Chondrocyte (in vitro differentiated cells): ENCODE data around the gene NRG2. TPM values are rescaled to one million over a fixed set of nuclear protein-coding genes. Genes with fewer than 3 reads are reported as not detected.

ENCODE experiments used
- DNase-seq: peaks from one replicate; pipeline ENCODE4 v3.0.0; 2021; ENCODE audit warnings: mixed read lengths, low spot score
- H3K27ac Mint-ChIP-seq: one replicate; pipeline ENCODE4 v1.8.0; 2021; ENCODE audit warnings: mild to moderate bottlenecking, moderate library complexity, mixed read lengths; ENCODE audit not compliant: unreplicated experiment
- H3K27me3 Mint-ChIP-seq: 2 replicates; pipeline ENCODE4 v1.8.0; 2021; ENCODE audit warnings: low read depth, mixed read lengths
- H3K36me3 Mint-ChIP-seq: 2 replicates; pipeline ENCODE4 v1.8.0; 2021; ENCODE audit warnings: low read depth, mixed read lengths
- H3K4me1 Mint-ChIP-seq: 2 replicates; pipeline ENCODE4 v1.8.0; 2021; ENCODE audit warnings: low read depth, mild to moderate bottlenecking, mixed read lengths
- H3K4me3 Mint-ChIP-seq: one replicate; pipeline ENCODE4 v1.8.0; 2021; ENCODE audit warnings: mild to moderate bottlenecking, moderate library complexity, mixed read lengths; ENCODE audit not compliant: unreplicated experiment
- H3K9me3 Mint-ChIP-seq: 2 replicates; pipeline ENCODE4 v1.8.0; 2021; ENCODE audit warnings: low read depth, mixed read lengths
- total RNA-seq: library from RNA; stranded (reverse); gene quantifications from 3 replicates; pipeline ENCODE4 v1.2.1, GENCODE V29; 2021
- TF ChIP-seq, protein P1 (sequence below): fragments of 200-600 bp; sonication (generic); IDR thresholded peaks from 2 replicates; pipeline ENCODE4 v1.5.0; 2021; ENCODE audit warnings: antibody characterized with exemption, mild to moderate bottlenecking, moderate library complexity

The NRG2 gene
- total RNA-seq, 1 donor from 2014 or later = 0.27 TPM

DNA sequence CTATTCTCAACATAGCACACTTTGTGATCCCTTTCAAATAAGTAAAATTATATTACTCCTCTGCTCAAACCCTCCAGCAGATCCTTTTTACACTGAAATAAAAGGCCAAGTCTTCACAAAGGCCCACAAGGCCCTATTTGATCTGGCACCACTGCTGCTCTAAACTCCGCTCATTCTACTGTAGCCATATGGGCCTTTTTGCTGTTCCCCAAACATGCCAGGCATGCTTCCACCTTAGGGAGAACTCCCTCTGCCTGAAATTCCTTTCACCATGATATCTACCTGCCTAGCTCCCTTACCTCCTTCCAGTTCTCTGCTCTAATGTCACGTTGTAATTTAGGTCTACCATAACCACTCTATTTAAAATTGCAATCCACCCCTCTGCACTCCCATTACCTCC lies 28.3 kb downstream of the NRG2 start:
- peaks cover under 1% of the 10 kb centered on the region for H3K9me3 Mint-ChIP-seq
- H3K36me3 Mint-ChIP-seq = no peaks in the 10 kb centered on the region
- no peak for DNase-seq
- peaks cover 1% of the 10 kb centered on the region for H3K27me3 Mint-ChIP-seq
- TF ChIP-seq, protein P1, sequence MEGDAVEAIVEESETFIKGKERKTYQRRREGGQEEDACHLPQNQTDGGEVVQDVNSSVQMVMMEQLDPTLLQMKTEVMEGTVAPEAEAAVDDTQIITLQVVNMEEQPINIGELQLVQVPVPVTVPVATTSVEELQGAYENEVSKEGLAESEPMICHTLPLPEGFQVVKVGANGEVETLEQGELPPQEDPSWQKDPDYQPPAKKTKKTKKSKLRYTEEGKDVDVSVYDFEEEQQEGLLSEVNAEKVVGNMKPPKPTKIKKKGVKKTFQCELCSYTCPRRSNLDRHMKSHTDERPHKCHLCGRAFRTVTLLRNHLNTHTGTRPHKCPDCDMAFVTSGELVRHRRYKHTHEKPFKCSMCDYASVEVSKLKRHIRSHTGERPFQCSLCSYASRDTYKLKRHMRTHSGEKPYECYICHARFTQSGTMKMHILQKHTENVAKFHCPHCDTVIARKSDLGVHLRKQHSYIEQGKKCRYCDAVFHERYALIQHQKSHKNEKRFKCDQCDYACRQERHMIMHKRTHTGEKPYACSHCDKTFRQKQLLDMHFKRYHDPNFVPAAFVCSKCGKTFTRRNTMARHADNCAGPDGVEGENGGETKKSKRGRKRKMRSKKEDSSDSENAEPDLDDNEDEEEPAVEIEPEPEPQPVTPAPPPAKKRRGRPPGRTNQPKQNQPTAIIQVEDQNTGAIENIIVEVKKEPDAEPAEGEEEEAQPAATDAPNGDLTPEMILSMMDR = no peak
- no peaks in the 10 kb centered on the region for H3K4me1 Mint-ChIP-seq
- H3K4me3 Mint-ChIP-seq = no peak overlapping the region
- no peak overlapping the region for H3K27ac Mint-ChIP-seq

- TF ChIP-seq, protein P1 = no peak
- DNase-seq = no peak
- Mint-ChIP-seq H3K4me1 (no peaks in the 10 kb centered on the region), H3K9me3 (peaks cover 4% of the 10 kb centered on the region), H3K4me3 (no peak overlapping the region), H3K27me3 (peaks cover 5% of the 10 kb centered on the region), H3K36me3 (no peaks in the 10 kb centered on the region), H3K27ac (no peak overlapping the region)
These were observed 29.6 kb downstream of the NRG2 start for GRCh38 chr5:140013536-140013935.

DNA sequence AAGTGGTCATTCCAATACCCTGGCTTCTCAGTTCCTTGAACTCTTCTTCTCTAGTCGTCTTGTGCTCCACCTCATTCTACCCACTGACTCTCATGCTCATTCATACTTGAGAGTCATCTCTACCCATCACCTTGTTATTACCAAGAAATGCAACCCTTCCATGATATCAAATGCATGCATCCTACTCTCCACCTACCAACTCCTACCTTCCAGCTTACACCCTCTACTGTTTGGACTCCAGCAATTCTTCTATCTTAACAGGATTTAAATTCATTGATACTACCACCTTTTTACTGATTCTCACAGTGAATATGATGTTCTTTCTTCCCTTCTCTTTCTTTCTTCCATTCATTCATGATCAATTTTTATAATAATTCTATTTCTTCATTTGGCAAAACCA lies 30.7 kb downstream of the NRG2 start:
- no peaks in the 10 kb centered on the region for H3K4me1 Mint-ChIP-seq
- no peak overlapping the region for H3K27ac Mint-ChIP-seq
- TF ChIP-seq, protein P1 = no peak

DNA sequence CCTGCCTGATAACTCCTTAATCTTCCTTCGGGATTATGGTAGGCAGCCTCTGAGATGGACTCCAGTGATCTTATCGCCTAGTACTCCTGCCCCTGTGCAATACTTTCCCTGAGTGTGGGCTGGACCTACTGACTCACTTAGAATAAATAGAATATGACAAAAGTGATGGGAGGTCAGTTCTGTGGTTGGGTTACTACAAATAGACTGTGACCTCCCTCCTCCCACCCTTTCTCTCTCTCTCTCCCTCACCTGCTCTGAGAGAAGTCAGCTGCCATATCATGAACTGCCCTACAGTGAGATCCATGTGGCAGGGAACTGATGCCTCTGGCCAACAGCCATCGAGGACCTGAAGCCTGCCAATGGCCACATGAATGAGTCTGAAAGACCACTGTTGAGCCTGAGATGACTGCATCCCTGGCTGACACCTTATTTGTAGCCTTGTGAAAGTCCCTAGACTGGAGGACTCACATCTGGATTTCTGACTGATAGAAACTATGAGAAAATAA lies 31.7 kb downstream of the NRG2 start:
- DNase-seq = no peak

More for the DNA sequence above, 30.7 kb downstream of the NRG2 start:
- no peak for DNase-seq
- no peak overlapping the region for H3K4me3 Mint-ChIP-seq
- H3K9me3 Mint-ChIP-seq = peaks cover 4% of the 10 kb centered on the region
- no peaks in the 10 kb centered on the region for H3K36me3 Mint-ChIP-seq
- peaks cover 10% of the 10 kb centered on the region for H3K27me3 Mint-ChIP-seq

DNA sequence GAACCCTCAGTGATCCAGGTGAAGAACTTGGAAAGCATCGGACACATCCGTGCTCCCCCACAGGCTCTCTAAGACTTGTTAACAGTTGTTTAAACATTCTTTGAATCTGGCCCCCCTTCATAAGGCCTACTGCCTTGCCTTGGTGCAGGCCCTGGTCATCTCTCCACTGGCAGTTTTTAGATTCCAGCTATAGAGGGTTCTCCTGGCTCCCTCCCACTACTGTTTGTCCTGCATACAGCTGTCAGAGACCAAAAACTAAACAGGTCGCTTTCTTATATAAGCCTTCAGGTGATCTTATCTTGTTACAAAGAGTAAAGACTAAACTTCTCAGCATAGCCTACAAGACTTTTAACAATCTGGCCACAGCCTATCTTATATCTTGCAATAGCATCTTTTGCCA lies 32.3 kb downstream of the NRG2 start:
- Mint-ChIP-seq H3K36me3 (no peaks in the 10 kb centered on the region), H3K27me3 (peaks cover 23% of the 10 kb centered on the region), H3K27ac (no peak overlapping the region), H3K4me3 (no peak overlapping the region), H3K9me3 (peaks cover 4% of the 10 kb centered on the region), H3K4me1 (no peaks in the 10 kb centered on the region)
- no peak for DNase-seq
- TF ChIP-seq, protein P1 = no peak

More for the DNA sequence above, 31.7 kb downstream of the NRG2 start:
- peaks cover 19% of the 10 kb centered on the region for H3K27me3 Mint-ChIP-seq
- no peaks in the 10 kb centered on the region for H3K36me3 Mint-ChIP-seq
- no peak overlapping the region for H3K27ac Mint-ChIP-seq
- H3K4me3 Mint-ChIP-seq = no peak overlapping the region
- H3K9me3 Mint-ChIP-seq = peaks cover 4% of the 10 kb centered on the region
- TF ChIP-seq, protein P1 = no peak
- H3K4me1 Mint-ChIP-seq = no peaks in the 10 kb centered on the region
